GM19351 (cell line): ENCODE data around the gene LSM14B.
A peak's percentile ranks its signal among the peaks of the same experiment; 100 is the strongest.
"Not testable (repeated sequence)": the region's sequence is repeated elsewhere in the genome, so short reads cannot be mapped to it uniquely, and the experiment has no call there.

ENCODE experiments used
- ATAC-seq: cut with Tn5 transposase; IDR thresholded peaks from one replicate; pipeline ENCODE4 v1.9.1; 2021; ENCODE audit warnings: mild to moderate bottlenecking, moderate library complexity; ENCODE audit not compliant: unreplicated experiment

Gene LSM14B

GRCh38 chr20:62121776-62122653 is at the start of gene LSM14B:
LSM14B (plus strand) TSS chr20:62122475; CDS start chr20:62122667, 192 bp downstream.
- ATAC-seq: peak; percentile 78

DNA sequence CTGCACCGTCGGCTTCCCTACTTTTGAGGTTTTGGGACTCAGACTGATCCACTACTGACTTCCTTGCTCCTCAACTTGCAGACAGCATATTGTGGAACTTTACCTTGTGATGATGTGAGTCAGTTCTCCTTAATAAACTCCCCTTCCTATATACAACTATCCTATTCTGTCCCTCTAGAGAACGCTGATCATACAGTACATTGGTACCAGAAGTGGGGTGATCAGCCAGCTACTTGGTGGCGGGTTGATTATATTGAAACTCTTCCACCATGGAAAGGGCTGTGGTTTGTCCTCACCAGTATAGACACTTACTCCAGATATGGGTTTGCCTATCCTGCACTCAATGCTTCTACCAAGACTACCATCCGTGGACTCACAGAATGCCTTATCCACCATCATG is 49.0 kb upstream of the LSM14B start:
- ATAC-seq: no peak

GRCh38 chr20:62079166-62079565 is 43.1 kb upstream of the LSM14B start:
- no peak for ATAC-seq

DNA sequence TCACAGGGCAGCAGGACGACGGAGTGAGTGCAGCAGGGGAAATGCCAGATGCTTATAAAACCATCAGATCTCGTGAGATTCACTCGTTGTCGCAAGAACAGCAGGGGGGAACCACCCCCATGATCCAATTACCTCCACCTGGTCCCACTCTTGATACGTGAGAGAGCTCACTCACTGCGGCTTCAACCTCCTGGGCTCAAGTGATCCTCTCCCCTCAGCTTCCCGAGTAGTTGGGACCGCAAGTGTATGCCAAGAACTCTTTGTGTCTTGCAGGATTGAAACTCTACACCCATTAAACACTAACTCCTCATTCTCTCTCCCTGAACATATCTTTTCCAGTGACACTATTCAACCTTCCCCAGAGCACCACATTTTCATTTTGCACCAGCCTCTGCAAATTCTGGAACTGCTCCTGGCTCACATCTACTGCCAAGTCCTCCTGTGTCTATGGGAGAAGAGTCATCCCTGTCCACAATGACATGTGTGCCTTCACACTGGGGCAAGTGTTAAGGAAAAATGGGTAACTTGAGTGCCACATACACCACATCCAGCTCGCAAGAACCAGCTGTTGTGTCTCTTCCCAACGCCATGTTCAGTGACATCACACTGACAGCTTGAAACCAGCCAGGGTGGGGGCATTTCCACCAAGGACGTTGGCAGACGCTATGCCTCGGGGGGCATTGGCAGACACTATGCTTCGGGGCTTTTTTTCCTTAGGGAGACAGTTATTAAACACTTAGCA is 41.9 kb upstream of the LSM14B start:
- ATAC-seq: no peak

DNA sequence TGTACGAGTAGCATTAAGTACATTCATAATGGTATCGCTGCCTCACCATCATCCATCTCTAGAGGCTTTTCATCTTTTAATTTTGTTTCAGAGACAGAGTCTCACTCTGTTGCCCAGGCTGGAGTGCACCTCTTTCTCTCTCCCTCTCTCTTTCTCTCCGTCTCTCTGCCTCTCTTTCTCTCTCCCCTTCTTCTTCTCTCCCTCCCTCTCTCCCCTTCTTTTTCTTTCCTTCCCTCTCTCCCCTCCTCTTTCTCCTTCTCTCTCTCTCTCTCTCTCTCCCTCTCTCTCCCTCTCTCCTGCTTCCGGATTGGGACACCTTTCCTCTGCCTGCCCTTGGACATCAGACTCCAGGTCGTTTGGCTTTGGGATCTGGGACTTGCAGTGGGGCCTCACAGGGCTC is 39.0 kb upstream of the LSM14B start:
- no peak for ATAC-seq

GRCh38 chr20:62084224-62084623 is 38.1 kb upstream of the LSM14B start:
- ATAC-seq: not testable (repeated sequence)

- no peak for ATAC-seq
Measured at GRCh38 chr20:62085206-62085605, 37.1 kb upstream of the LSM14B start.

DNA sequence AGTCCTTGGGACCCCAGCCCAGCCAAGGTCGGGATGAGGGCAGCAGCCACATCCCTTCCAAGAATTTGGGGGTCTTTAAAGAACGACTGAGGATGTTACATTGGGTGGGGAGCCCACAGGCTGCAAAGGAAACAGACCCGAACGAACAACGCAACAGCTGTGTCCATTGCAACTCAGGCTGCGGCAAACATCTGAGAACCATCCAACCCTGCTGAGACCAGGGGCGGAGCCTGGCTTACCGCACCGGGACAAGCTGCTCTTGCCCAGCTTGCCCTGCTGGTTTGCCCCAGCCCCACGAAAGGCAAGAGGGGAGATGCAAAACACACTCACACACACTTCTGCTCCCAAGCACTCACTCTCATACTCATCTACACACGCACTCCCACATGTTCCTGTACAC is 35.0 kb upstream of the LSM14B start:
- no peak for ATAC-seq

DNA sequence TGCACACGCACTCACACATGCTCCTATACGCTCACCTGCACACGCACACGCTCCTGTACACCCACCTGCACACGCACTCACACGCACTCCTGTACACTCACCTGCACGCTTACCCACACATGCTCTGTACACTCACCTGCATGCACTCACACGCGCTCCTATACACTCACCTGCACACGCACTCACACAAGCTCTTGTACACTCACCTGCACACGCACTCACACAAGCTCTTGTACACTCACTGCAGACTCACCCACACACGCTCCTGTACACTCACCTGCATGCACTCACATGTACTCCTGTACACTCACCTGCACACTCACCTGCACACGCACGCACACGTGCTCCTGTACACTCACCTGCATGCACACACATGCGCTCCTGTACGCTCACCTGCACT is 34.6 kb upstream of the LSM14B start:
- no peak for ATAC-seq

GRCh38 chr20:62088258-62089127 is 33.8 kb upstream of the LSM14B start:
- ATAC-seq: no peak

DNA sequence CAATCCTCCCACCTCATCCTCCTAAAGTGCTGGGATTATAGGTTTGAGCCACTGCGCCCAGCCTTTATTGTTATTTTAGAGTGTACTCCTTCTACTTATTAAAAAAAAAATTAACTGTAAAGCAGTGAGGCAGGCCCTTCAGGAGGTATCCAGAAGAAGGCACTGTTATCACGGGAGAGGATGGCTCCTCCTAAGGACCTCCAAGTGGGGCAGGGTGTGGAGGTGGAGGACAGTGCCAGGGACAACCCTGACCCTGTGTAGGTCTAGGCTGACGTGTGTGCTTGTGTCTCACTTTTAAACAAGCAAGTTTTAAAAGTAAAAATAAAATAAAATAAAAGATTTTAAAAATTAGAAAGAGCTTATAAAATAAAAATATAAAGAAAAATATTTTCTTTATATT is 32.9 kb upstream of the LSM14B start:
- no peak for ATAC-seq

- no peak for ATAC-seq
Measured at GRCh38 chr20:62096421-62097380, 25.6 kb upstream of the LSM14B start.

- ATAC-seq: no peak
Measured at GRCh38 chr20:62097881-62098407, 24.3 kb upstream of the LSM14B start.

GRCh38 chr20:62101078-62101477 is 21.2 kb upstream of the LSM14B start:
- ATAC-seq: no peak

DNA sequence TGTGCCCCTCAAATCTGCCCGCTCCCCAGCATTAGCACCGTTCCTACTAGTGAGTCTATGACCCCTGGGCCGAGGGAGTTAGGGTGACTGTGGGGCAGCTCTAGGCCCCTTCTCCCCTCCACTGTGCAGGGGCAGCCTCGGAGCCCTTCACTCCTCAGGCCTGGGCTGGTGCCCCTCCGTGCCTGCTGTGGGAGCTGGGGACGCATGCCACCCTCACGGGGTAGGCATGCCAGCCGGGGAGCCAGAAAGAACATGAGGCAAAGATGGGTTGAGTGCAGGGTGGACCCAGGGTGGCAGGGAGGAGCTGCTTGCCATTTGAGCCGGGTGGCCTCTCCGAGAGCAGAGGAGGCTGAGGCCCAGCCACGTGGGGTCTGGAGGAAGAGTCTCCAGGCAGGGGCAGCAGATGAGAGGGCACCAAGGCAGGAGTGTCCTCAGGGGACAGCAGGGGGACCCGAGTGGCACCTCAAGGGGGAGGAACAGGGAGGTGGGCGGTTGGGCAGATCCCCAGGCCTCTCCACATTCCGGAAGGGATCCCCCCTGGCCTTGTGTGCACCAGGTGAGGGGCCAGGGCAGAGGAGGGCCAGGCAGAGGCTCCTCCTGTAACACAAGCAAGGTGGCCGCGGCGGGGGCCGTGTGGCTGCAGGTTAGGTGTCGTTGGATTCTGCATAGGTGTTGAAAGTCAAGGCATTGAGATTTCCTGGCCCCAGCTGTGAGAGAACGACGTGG is 18.6 kb upstream of the LSM14B start:
- ATAC-seq: no peak

- no peak for ATAC-seq
Measured at GRCh38 chr20:62104234-62104789, 18.0 kb upstream of the LSM14B start.

GRCh38 chr20:62104791-62105345 is 17.4 kb upstream of the LSM14B start:
- ATAC-seq: no peak

- no peak for ATAC-seq
Measured at GRCh38 chr20:62105592-62105991, 16.7 kb upstream of the LSM14B start.
